Amniotic stem cell (primary cell): ENCODE measurements around the gene LGALS3BP.
"Not testable (repeated sequence)": the region's sequence is repeated elsewhere in the genome, so short reads cannot be mapped to it uniquely, and the experiment has no call there.

Source experiments
- DNase-seq: peaks from one replicate; lab custom pipeline; 2025; lab: John Stamatoyannopoulos, UW

LGALS3BP gene

DNA sequence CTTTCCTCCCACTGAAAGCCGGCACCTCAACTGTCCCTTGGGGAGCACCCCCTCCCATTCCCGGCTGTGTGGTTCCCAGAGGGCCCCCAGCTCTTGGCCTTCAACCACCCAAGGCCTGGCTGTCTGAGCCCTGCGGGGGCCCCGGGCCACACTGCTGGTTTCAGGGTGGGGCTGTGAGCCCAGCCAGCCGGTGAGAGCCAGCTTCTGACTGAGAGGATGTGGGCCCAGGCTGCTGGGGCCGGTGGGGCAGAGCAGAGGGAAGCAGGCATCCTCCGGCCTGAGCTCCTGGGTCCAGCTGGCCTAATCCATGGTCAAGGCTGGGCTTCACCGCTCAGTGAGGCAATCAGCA is 875 bp upstream of the LGALS3BP start:
- no peak for DNase-seq

DNA sequence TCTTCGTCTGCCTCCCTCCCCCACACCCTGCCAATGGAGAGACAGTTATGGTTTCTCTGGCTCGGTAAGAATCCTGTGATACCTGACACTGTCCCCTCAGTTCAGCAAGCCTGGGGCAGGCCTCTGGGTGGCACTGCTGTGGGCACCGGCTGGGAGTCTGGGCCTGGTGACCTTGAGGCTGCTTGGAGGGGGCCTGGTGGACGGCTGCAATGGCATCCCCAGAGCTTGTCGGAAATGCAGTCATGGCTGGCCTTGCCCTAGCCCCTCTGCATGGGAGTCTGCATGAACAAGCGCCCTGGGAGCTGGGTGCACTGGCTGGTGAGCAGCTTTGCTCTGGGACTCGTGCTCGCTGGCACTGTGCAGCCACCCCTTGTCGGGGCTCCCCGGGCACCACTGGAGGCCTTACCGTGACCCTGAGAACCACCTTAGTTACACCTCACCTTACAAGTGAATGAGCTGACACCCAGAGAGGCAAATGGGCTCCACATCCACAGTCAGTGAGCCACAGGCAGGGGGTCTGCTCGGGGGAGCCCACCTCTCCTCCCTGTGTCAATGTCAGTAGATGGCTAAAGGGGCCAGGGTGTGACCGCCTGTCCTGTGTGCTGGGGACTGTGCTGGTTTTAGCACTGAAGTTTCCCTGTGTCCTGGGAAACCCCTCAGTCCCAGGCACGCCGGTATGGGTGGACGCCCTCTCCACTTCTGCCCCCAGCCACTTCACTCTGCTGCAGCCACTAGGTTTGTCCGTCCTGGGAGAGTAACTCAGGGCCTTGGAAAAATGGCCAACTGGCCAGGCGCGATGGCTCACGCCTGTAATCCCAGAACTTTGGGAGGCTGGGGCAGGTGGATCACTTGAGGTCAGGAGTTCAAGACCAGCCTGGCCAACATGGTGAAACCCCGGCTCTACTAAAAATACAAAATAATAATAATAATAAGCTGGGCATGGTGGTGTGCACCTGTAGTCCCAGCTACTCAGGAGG is 1.4 kb downstream of the LGALS3BP start:
- DNase-seq: no peak

DNA sequence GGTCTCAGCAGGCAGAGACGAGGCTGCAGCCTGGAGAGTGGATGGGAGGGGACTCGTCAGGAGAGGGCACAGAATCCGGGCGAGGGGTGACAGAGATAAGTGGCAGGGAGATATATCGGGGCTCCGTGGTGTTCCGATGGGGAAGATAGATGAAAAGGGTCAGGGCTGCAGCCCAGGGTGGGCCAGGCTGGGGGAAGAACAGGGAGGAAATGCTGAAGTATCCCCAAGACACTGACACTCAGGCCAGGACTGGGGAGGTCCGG is 2.1 kb downstream of the LGALS3BP start:
- DNase-seq: no peak

DNA sequence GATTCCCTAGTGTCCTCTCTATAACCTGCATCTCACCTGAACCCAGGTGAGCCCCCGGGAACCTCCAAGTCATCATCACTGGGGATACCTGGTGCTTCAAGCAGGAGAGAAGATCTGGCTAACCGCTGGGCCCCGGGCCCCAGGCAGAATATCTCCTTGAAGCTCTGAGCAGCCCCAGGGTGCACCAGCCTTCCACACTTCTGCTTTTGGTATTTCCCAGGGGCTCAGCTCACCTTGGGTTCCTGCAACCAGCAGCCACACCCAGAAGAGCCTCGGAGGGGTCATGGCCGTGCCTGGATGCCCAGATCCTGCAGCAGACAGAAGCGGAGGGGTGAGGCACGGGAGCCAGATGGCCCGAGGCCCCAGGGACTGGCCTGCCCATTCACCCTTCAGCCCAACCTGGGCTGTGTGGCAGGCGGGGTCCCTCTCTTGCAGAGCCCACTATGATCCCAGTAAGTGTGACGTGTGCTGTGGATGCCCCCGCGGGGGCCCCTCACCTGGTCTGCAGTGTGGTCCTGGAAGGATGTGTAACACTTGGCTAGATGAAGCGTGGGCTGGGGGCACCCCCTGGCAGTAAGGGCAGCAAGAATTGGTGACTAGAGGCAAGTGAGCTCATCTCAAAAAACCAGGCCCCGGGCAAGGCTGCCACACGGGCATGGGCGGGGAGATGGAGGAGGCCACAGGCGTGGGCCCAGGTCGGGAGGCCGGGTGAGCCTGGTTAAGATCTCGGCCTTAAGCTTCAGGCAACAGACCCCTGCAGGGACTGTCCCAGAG is 2.6 kb downstream of the LGALS3BP start:
- no peak for DNase-seq

DNA sequence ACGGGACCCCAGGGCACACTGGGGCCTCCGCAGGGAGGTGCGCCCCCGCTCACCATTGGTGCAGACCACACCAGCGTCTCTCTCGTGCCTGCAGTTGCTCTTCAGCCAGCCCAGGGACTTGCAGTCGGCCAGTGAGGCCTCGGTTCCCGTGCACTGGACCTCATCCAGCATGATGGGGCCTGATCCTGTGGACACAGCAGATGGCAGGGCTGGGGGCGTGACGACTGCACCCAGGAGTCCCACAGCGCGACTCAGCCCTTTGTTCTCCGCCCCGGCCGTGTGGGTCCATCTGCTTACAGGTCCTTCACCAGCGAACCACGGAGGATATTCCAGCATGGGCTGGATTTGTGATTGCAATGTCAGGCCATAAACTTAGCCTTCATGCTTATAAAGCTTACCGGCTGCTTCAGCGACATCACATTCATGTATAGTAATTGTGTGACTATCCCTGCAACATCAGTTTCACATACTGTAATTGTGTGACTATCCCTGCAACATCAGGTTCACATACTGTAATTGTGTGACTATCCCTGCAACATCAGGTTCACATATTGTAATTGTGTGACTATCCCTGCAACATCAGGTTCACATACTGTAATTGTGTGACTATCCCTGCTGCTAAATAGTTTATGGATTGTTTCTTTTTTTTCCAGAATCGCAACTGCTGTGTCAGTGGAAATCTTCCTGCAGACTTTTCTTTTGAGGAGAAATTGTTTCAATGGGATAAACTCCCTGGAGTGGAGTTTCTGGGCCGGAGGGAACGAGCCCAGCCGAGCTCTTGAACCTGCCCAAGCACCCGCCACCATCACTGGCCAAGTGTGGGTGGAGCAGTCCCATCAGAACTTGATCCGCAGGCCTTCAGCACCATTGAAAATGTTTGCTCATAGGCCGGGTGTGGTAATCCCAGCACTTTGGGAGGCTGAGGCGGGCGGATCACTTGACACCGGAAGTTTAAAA is 4.8 kb downstream of the LGALS3BP start:
- DNase-seq: no peak

DNA sequence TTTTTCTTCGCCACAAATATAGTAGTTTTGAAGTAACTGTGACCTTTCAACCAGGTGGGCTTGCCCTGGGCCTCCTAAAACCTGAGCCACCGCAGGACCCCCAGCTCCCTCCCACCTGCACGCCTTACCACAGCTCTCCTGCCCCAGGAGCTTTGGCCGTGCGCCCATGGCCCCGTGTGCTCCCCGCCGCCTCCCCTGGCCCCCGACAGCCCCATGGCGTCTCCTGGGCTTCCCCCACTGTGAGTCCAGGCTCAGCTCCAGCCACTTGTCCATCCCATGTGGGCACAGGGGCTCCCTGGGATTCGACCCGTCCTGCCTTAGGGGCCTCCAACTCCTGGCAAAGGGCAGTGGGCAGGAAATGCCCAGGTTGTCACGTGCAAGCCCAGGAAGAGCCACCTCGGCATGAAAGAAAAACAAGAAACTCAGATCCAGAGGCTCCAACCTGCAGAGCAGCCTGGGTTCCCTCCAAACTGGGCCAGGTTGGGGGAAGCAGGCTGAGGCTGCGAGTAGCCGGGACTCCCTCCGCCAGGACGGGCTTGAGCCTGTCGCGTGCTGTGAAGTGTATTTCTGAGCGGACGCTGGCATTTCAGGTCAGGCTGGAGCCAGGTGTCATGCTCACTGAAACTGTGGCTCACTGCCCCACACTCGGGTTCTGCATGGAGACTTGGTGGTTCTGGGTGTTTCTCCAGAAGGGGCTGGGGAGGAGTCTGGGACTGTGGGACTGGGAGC is 5.8 kb downstream of the LGALS3BP start:
- DNase-seq: no peak

DNA sequence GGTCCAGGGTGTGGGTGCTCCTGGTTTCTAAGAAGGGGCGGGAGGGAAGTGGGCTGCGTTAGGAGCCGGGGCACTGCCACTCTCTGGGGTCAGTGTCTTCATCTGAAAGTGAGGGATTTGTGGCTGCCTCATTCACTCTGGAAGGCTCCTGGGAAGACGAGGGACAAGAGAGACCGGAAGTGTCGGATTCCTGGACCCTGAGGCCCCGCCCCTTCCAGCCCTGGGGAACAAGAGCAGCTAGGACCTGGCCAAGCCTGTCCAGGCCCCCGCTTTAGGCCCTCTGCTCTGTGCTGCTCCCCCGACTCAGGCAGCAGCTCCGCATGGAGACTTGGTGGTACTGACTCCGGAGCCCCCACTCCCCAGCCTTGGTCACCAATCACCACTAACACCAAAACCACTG is 6.5 kb downstream of the LGALS3BP start:
- no peak for DNase-seq

DNA sequence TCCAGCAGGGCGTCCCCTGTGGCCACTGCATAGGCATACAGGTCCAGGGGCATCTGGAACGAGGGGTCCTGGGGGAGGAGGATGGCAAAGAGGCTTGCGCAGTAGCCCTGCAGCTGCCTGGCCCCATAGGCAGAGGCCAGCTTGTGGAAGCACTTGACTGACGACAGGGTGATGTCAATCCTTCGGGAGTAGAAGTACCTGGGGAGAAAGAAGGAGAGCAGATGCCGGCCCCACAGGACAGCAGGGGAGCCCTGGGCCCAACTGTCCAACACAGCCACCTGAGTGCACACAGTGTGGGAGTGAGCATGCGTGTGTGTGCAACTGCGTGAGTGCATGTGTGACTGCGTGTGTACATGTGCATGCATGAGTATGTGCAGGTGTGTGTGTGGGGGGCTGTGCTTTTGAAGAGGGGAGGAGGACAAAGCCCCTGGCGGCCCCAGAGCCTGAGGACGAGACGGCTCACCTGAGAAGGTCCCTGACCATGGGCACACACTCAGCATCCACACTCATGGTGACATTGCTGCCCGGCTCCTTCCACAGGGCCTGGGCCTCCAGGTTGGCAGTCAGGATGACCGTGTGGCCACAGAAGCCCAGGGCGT is 7.1 kb downstream of the LGALS3BP start:
- DNase-seq: no peak

DNA sequence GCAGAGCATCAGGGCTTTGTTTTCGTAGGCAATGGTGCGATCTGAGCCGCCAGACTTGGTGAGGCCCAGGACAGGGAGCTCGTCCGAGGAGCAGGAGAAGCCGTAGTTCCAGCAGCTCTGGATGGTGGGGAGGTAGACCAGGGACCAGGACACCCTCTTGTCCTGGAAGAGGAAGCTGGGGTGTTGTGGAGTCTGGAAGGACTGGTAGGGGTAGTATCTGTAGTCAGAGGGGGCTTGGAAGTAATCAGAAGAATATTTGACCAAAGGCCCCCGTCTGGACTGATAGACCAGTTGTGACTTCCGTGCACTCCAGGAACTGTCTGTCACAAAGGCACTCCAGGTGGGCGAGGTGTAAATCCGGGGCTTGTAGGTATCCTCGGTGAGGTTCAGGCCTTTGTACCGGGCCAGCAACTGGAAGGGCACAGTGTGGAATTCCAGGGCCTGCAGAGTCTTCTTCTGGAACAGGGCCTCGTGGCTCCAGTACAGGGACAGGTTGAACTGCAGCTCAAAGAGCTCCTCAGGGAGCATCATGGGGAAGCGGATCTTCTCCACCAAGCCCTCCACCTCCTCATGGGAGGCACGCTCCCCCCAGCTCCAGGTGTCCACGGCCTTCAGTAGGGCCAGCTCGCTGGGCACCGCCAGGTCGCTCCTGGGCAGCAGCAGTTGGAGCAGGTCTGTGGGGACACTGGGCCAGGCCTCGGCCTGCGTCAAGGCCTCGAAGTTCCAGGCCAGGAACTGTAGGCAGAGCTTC is 7.8 kb downstream of the LGALS3BP start:
- no peak for DNase-seq

DNA sequence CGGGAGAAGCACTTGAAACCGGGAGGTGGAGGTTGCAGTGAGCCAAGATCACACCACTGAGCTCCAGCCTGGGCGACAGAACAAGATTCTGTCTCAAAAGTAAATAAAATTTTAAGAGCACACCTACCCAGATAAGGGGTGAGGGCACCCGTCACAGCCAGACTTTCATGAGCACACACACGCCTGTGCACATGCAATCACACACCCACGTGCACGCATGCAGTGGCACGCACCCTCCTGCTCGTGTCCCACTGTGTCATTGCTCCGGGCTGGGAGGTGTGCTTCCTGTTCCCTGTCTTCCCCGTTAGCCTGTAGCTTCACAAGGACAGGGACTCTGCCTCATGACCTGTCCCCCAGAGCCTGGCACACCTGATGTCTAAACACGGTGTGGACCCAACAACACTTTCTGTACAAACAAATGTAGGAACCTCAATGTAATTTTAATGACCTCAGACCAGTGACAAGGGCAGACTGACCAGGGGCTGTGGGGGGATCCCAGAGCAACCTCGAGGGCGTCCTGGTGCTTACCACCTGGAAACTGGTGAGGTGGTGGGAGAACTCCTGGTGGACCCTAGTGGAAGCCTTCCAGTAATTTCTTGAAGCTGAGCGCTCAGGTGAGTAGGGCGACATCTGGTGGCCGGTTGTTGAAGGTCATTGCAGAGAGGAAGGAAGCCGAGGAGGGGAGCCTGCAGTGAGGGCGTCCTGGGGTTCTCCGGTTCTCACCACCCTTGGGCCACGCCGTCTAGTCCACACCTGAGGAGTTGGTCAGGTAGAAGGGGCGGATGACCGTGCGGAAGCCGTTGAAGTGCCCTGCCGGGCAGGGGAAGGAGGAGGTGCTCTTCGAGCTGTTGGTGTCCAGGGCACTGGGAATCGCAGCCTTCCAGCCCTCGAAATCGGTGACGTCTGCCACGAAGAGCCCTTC is 8.6 kb downstream of the LGALS3BP start:
- DNase-seq: peak; percentile 47

DNA sequence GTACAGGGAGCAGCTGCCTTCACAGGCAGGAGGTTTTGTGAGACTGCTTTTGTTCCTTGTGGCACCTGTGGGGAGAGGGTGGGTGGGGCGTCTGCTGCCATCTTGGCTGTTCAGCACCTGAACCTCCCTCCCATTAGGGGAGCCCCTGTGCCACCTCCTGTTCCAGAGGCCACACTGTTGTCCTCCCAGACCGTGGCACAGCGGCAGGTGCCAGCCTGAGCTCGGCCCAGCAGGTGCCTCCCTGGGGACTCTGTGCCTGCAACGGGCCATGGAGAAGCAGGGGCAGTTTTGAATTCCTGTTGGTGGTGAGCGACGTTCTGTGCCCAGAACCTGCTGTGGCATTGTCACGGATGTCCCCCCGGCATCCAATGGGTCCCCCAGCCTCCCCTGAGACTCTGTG is 9.9 kb downstream of the LGALS3BP start:
- no peak for DNase-seq

DNA sequence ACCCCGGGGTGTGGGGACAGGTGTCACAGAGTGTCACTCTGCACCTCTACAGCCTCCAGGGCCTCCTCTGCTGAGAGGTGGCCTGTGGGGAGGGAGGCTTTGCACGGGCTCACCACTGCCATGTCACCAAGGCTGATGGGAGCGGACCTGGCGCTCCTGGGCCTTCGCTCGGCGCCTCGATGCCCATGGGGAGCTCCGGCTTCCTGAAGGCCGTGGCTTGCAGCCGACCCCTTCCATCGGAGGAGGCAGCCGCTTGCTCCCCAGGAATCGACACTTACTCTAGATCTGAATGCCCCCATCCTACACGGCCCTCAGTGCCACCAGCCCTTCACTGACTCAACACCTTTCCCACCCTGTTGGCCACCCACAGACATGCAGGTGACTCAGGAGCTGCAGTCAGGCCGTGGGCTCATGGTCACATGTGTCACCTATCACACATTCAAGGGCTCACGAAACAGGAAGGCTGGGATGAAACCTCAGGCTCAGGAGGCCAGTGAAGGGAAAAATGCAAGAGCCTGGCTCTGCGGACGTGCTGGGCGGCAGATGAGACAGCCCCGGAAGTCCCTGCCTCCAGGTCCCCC is 11.9 kb downstream of the LGALS3BP start:
- no peak for DNase-seq

DNA sequence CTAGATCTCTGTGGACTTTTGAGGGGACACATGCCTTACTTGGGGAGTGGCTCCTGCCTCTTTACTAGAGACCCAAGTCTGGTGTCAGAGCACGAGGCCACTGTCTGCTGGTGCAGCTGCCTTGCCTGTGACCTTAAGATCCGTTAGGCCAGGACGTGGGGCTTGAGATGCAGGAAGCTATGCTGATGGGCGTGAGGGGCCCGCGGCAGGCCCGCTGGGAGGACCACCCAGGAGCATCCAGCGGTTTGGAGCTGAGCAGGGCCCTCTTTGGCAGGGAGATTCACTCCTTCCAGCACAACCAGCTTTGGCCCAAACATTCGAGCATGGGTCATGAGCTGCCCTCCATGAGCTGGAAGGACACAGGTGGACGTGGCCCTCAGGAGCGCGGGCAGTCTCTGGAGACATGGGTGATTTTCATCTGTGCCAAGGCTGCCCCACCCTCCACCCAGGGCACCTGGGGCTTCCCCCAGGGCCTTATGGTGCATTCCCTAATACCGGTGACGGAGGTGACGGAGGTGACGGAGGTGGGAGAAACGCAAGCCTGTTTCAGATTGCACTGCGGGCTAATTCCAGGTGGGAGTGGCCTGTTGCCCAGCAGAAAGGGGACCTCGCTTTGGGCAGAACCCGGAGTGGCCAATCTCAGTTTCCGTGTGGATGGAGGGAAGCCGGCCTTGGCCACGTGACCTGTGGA is 12.7 kb downstream of the LGALS3BP start:
- no peak for DNase-seq

DNA sequence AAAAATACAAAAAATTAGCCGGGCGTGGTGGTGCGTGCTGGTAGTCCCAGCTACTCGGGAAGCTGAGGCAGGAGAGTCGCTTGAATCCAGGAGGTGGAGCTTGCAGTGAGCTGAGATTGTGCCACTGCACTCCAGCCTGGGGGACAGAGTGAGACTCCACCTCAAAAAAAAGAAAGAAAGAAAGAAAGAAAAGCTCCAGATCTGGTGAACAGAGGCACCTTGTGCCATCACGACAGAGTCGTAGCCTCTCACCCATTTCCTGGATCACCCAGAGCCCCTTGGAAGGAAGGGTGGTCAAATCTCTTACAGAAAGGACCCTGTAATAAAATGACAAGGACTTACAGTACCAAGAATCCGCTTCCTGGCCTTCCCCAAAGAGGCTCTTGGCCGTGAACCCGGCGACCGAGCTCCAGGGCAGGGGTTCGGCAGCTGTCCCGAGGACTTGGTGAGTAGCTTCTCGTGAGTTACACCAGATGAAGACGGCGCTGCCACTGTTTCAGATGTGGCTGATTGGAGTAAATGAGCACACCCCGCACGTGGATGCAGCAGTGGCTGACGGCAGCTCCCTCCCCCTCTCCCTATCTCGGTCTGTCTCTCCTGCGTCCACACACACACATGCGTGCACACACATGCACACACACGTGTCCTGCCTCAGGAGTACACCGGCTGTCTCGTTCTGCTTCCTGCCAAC is 13.5 kb downstream of the LGALS3BP start:
- DNase-seq: no peak

DNA sequence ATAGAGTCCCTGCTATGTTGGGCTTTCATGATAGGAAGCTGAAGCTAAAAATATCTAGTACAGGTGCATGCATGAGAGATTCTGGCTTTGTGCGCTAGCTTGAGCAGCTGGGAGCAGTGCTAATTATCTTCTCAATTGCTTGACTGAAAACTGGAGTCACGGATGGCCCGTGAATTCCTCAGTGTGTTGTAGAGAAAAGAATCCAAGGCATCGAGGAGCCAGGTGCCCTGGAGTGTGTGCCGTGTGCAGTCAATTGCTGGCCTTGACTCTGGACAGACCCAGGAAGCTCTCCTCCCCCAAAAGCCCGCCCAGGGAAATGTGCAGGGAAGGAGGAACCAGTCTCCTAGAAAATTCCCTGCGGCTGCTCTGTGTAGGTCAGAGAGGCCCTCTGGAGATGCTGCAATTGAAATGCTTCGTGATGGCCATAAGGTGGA is 14.2 kb downstream of the LGALS3BP start:
- no peak for DNase-seq

DNA sequence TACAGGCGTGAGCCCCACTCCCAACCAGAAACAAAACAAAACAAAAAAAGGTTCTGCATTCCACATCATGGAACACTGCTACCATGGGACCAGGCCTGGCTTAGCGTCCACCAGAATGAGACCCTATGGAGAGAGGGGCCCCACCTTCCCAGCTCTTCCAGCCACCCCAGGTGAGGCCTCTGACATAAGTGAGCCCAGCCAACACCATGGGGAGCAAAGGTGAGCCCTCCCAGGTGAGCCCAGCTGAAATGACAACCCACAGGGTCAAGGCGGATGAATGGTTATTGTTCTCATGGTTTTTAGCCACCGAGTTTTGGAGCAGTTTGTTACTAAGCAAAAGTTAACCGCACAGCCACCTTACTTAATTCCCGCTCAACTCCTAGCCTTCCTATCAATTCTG is 16.3 kb downstream of the LGALS3BP start:
- DNase-seq: no peak

DNA sequence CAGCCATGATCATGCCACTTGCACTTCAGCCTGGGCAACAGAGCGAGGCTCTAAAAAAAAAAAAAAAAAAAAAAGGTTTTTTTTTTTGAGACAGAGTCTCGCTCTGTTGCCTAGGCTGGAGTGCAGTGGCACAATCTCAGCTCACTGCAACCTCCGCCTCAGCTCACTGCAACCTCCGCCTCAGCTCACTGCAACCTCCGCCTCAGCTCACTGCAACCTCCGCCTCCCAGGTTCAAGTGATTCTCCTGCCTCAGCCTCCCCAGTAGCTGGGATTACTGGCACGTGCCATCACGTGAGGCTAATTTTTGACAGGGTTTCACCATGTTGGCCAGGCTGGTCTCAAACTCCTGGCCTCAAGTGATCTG is 16.8 kb downstream of the LGALS3BP start:
- DNase-seq: not testable (repeated sequence)
